Endometrial microvascular endothelial cells (primary cell): Measurements from ENCODE around the gene CHRNA9. TPM values are rescaled to one million over a fixed set of nuclear protein-coding genes. Genes with fewer than 3 reads are reported as not detected.
"Not testable (repeated sequence)": the region's sequence is repeated elsewhere in the genome, so short reads cannot be mapped to it uniquely, and the experiment has no call there.

Source experiments
- in situ Hi-C: cut with HindIII; loops from 2 replicates; pipeline ENCODE4 v1.10.0; 2017; ENCODE audit warnings: low sequenced_read_pairs, low pct_unique_long_range_greater_than_20kb; ENCODE audit errors: inconsistent ontology term
- total RNA-seq: library from RNA; depleted of rRNA; stranded (reverse); fragments of >200 nt; gene quantifications from one replicate; pipeline ENCODE4 v1.2.3, GENCODE V29; 2015; ENCODE audit errors: inconsistent ontology term

CHRNA9 gene
- total RNA-seq, 1 donor from 2014 or later: not detected

GRCh38 chr4:40372651-40373050, 37.5 kb downstream of the CHRNA9 start:
- in situ Hi-C loops: no loop called here

- in situ Hi-C loops: no loop called here
These were observed 38.5 kb downstream of the CHRNA9 start for GRCh38 chr4:40373636-40374035.

GRCh38 chr4:40375095-40375494, 40.0 kb downstream of the CHRNA9 start:
- in situ Hi-C loops: no loop called here

- in situ Hi-C loops: no loop called here
These were observed 40.5 kb downstream of the CHRNA9 start for GRCh38 chr4:40375620-40376019.

- in situ Hi-C loops: no loop called here
These were observed 42.6 kb downstream of the CHRNA9 start for GRCh38 chr4:40377512-40378365.

- in situ Hi-C loops: no loop called here
These were observed 43.5 kb downstream of the CHRNA9 start for GRCh38 chr4:40378619-40379018.

GRCh38 chr4:40379248-40379647, 44.1 kb downstream of the CHRNA9 start:
- in situ Hi-C loops: no loop called here

- in situ Hi-C loops: no loop called here
These were observed 45.5 kb downstream of the CHRNA9 start for GRCh38 chr4:40380647-40381046.

- in situ Hi-C loops: no loop called here
These were observed 53.1 kb downstream of the CHRNA9 start for GRCh38 chr4:40388239-40388638.

- in situ Hi-C loops: no loop called here
These were observed 54.9 kb downstream of the CHRNA9 start for GRCh38 chr4:40389986-40390385.

- in situ Hi-C loops: not testable (repeated sequence)
These were observed 57.1 kb downstream of the CHRNA9 start for GRCh38 chr4:40392241-40392640.

GRCh38 chr4:40394236-40394635, 59.1 kb downstream of the CHRNA9 start:
- in situ Hi-C loops: no loop called here

GRCh38 chr4:40395166-40395900, 60.2 kb downstream of the CHRNA9 start:
- in situ Hi-C loops: no loop called here

- in situ Hi-C loops: no loop called here
These were observed 61.0 kb downstream of the CHRNA9 start for GRCh38 chr4:40395908-40396793.

GRCh38 chr4:40399578-40399977, 64.4 kb downstream of the CHRNA9 start:
- in situ Hi-C loops: no loop called here

- in situ Hi-C loops: no loop called here
These were observed 66.0 kb downstream of the CHRNA9 start for GRCh38 chr4:40401096-40401495.

GRCh38 chr4:40401631-40402030, 66.5 kb downstream of the CHRNA9 start:
- in situ Hi-C loops: no loop called here

- in situ Hi-C loops: no loop called here
These were observed 67.4 kb downstream of the CHRNA9 start for GRCh38 chr4:40402556-40402955.

GRCh38 chr4:40403081-40403480, 67.9 kb downstream of the CHRNA9 start:
- in situ Hi-C loops: no loop called here
